HG03103 (cell line): ENCODE results near the gene SLC7A4.
"Not testable (repeated sequence)": the region's sequence is repeated elsewhere in the genome, so short reads cannot be mapped to it uniquely, and the experiment has no call there.

ENCODE experiments used
- ATAC-seq: cut with Tn5 transposase; IDR thresholded peaks from one replicate; pipeline ENCODE4 v1.9.1; 2021; ENCODE audit warnings: low read depth; ENCODE audit not compliant: unreplicated experiment

Gene SLC7A4

DNA sequence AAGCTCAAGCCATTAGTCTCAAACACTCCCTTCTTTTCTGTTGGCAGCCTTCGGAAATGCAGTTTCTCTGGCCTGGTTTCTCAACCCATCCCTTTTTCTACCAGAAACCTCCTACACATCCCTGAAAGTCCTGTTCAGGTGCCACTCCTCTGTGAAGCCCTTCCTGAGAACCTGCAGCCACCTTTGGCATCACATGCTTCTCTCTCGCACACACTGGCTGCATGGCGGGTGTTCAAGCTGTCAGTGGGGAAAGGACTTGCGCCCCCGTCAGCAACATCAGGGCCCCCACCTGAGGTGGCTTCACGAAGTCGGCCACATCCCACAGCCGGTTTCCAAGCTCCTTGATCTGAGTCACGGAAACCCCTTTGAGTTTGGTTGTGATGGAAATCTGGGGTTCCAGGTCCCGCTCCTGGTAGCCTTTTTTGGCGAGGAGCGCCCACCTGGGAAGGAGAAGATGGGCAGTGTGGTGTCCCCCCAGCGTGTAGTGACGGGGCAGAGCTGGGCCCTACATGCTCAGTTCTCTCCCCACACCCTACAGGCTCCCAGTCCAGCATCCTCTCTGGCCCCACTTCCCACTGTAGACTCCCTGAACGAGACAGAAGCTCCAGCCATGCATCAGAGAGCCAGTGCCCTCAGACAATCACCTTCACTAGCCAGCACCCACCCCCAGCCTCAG, 11.6 kb upstream of the SLC7A4 start:
- no peak for ATAC-seq

- ATAC-seq = no peak
These were observed 10.9 kb upstream of the SLC7A4 start for GRCh38 chr22:21042978-21043859.

GRCh38 chr22:21041937-21042336, 9.6 kb upstream of the SLC7A4 start:
- no peak for ATAC-seq

DNA sequence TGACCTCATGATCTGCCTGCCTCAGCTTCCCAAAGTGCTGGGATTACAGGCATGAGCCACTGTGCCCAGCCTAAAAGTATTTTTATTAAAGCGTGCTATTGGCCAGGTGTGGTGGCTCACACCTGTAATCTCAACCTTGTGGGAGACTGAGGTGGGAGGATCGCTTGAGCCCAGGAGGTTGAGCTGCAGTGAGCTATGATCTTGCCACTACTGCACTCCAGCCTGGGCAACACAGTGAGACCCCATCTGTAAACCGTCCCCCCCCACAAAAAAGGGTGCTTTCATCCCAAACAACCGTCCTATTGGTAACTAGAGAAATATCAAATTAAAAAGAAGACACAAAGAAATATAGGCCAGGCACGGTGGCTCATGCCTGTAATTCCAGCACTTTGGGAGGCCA, 6.8 kb upstream of the SLC7A4 start:
- ATAC-seq = not testable (repeated sequence)

GRCh38 chr22:21038405-21038804, 6.0 kb upstream of the SLC7A4 start:
- ATAC-seq = no peak

GRCh38 chr22:21034989-21035388, 2.6 kb upstream of the SLC7A4 start:
- ATAC-seq = no peak

- no peak for ATAC-seq
These were observed 1.5 kb upstream of the SLC7A4 start for GRCh38 chr22:21033895-21034294.

GRCh38 chr22:21032868-21033688, 717 bp upstream of the SLC7A4 start:
- ATAC-seq = no peak

DNA sequence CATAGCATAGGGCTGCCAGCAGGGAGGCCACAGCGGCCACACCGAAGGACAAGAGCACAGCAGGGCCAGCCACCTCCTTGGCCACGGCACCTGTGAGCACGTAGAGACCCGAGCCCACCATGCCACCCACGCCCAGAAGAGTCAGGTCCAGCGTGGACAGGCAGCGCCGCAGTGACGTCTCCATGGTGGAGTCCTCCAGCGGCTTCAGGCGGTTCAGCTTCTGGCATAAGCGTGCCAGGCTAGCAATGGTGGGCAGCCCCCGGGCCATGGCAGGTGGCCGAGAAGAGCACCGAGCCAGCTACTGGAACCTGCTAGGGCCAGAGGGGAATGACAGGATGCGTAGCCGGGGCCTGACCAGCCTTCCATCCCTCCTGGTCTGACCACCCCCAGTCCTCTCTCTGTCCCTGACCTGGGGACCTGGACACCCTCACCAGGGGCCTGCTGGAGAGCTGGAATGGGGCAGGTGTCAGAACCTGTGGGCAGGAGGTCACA, 770 bp downstream of the SLC7A4 start:
- ATAC-seq = no peak

DNA sequence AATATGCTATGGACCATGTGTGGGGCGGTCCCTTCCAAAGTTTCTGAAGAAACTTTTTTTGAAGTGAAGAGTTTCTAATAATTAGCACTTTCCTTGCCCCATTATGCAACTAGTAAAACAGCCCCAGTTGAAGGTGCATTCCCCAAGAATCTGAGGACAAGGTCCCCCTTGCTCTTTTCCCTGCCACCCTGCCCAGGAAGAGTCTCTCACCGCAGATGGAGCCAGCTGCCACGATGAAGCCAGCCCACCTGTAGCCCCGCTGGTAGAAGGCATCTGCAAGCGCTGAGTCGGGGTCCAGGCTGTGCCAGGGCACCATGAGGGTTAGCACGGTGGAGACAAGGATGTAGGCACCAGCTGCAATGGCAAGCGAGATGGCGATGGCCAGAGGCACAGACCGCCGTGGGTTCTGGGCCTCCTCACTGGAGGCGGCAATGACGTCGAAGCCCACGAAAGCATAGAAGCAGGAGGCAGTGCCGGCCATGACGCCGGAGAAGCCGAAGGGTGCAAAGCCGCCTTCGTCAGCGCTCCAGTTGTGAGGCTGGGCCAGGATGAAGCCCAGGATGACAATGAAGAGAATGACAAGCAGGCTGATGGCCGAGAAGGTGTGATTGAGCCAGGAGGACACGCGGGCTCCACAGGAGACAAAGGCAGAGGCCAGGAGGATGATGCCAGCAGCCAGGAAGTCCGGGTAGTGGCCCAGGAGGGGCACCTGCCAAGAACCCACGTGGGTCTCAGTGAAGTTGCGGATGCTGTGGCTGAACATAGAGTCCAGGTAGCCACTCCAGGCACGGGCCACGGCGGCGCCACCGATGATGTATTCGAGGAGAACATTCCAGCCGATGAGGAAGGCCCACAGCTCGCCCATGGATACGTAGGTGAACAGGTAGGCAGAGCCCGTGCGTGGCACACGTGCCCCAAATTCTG, 1.5 kb downstream of the SLC7A4 start:
- no peak for ATAC-seq

DNA sequence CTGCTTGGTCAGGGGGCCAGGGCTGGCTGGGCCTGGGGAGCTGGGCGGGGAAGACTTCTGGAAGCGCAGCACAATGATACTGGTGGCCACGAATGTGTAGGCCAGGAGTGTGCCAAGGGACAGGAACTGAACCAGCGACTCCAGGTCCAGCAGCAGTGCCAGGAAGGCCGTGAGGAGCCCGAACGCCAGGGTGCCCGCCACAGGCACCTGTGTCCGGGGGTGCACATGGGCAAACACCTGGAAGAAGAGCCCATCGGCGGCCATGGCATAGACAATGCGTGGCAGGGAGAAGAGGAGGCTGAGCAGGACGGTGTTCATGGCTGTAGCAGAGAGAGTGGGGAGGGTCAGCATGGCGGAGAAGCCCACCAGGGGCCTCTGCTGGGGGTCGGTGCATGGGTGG, 2.3 kb downstream of the SLC7A4 start:
- ATAC-seq = no peak

DNA sequence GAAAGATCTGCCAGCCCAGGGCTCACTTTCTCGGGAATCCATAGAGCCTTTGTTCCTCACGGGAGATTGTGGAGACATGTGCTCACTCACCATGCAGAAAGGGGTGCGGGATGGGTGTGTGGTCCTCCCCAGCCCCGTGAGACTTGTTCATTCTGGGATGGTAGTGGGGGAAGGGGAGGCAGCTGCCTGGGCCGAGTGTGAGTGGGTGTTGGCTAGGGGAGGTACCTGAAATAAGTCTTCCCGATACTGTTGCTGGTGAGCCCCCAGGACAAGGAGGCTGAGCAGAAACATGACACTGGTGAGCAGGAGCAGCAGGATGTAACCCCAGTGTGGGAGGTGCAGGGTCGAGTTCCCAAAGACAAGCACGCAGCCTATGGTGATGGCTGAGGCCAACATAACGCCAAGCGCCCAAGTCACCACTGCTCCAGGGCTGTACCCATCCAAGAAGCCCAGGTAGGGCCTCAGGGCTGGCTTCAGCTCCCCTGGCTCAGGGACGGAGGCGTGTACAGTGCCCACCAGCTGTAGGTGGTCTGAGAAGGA, 2.8 kb downstream of the SLC7A4 start:
- no peak for ATAC-seq

- no peak for ATAC-seq
These were observed 3.8 kb downstream of the SLC7A4 start for GRCh38 chr22:21028277-21029251.

GRCh38 chr22:21026783-21027692, 5.3 kb downstream of the SLC7A4 start:
- no peak for ATAC-seq

DNA sequence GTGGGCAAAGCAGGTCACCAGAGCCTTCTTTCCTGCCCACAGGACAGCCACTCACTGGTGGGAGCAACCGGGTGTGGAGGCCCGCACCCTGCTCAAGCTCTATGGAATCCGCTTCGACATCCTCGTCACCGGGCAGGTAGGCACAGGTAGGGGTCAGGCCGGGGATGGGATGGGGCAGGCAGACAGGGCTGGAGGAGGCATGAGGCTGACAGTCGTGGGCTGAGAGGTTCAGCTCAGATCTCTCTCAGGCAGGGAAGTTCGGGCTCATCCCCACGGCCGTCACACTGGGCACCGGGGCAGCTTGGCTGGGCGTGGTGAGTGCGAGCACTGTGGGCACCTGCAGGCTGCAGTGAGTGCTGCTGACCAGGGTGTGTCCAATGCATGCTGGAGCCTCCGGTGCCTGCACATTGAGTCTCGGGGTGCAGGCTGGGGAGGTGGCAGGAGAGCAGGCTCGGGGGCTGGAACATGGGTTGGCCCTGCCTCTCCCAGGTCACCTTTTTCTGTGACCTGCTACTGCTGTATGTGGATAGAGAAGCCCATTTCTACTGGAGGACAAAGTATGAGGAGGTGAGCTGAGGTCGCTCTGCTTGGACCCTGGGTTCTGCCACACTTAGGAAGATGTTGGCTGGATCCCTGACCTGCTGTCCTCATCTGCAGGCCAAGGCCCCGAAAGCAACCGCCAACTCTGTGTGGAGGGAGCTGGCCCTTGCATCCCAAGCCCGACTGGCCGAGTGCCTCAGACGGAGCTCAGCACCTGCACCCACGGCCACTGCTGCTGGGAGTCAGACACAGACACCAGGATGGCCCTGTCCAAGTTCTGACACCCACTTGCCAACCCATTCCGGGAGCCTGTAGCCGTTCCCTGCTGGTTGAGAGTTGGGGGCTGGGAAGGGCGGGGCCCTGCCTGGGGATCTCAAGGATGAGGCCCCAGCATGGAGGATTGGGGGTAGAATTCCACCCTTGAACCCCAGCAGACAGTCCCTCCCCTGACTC, 6.3 kb downstream of the SLC7A4 start:
- no peak for ATAC-seq

DNA sequence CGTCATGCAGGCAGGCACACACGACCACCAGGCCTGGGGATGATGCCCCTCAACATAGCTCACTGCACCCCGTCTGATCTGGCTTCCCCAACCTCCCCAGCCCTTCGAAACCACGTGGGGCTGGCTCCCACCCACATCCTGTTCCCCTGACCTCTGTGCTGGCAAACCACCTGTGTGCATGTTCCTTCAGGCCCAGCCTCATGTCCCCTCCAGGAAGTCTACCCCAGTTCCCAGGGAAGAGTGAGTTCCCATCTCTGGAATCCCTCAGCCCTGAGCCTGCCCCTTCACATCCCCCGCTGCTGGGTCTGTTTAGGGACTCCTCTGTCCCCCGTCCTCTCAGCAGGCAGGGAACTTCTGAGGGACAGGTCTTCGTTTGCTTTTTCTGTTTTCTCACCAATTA, 7.1 kb downstream of the SLC7A4 start:
- ATAC-seq = no peak
